Naive thymus-derived CD8-positive, alpha-beta T cell (primary cell): ENCODE results near the gene JAML. TPM values are rescaled to one million over a fixed set of nuclear protein-coding genes. Genes with fewer than 3 reads are reported as not detected.
A peak's percentile ranks its signal among the peaks of the same experiment; 100 is the strongest.

Experiments
- ATAC-seq, 2 donors: fragments of 150-1000 bp; cut with Tn5 transposase in 1 of 2; sonication (Bioruptor Pico), chemical (Tn5 transposase) in 1 of 2; 1 replicate in 1 of 2; 2 replicates in 1 of 2; pipeline ENCODE4 v1.10.0; 2021; ENCODE audit warnings: mild to moderate bottlenecking in 2 of 2, moderate library complexity in 2 of 2
- POLR2A ChIA-PET: fragments of 350-600 bp; sonication (Branson Sonifier 250); formaldehyde crosslinking; loops from one replicate; lab custom pipeline; 2021; ENCODE audit warnings: antibody characterized with exemption; lab: Charles Lee
- DNase-seq, 10 donors: peaks; one replicate each; pipeline versions ENCODE4 v3.0.0 to v3.0.0-alpha.2; 2020 to 2022
- H3K27ac Mint-ChIP-seq, 10 donors: one replicate each; pipeline ENCODE4 v1.8.0; 2020 to 2022; ENCODE audit warnings: mild to moderate bottlenecking in 10 of 10, mixed read lengths in 10 of 10, moderate library complexity in 4 of 10, inconsistent platforms in 1 of 10
- H3K27me3 Mint-ChIP-seq, 5 donors: one replicate each; pipeline ENCODE4 v1.8.0; 2021 to 2022; ENCODE audit warnings: mixed read lengths in 5 of 5
- H3K36me3 Mint-ChIP-seq, 3 donors: one replicate each; pipeline ENCODE4 v1.8.0; 2020 to 2022; ENCODE audit warnings: mixed read lengths in 3 of 3, mild to moderate bottlenecking in 2 of 3, inconsistent platforms in 1 of 3
- H3K4me1 Mint-ChIP-seq, 4 donors: one replicate each; pipeline ENCODE4 v1.8.0; 2021 to 2022; ENCODE audit warnings: mixed read lengths in 4 of 4
- H3K4me3 Mint-ChIP-seq, 10 donors: one replicate each; pipeline ENCODE4 v1.8.0; 2020 to 2022; ENCODE audit warnings: mild to moderate bottlenecking in 10 of 10, mixed read lengths in 10 of 10, moderate library complexity in 6 of 10, inconsistent platforms in 1 of 10
- H3K9me3 Mint-ChIP-seq, 9 donors: one replicate each; pipeline ENCODE4 v1.8.0; 2020 to 2022; ENCODE audit warnings: mixed read lengths in 9 of 9, mild to moderate bottlenecking in 3 of 9, inconsistent platforms in 1 of 9, moderate library complexity in 1 of 9
- polyA plus RNA-seq, 3 donors: library from polyadenylated mRNA; unstranded; fragments of 300-500 nt; fragmentation: Illumina TruSeq; gene quantifications; one replicate each; pipeline ENCODE4 v1.2.3, GENCODE V29; 2021
- total RNA-seq, 8 experiments: library from RNA in 2 of 8; stranded (reverse) in 2 of 8; gene quantifications; one replicate each; pipeline ENCODE4 v1.2.3 and lab custom pipeline; 2021 to 2026

JAML gene
- total and polyA plus RNA-seq, 5 experiments from 2014 or later: 120 to 195 (median 159) TPM

DNA sequence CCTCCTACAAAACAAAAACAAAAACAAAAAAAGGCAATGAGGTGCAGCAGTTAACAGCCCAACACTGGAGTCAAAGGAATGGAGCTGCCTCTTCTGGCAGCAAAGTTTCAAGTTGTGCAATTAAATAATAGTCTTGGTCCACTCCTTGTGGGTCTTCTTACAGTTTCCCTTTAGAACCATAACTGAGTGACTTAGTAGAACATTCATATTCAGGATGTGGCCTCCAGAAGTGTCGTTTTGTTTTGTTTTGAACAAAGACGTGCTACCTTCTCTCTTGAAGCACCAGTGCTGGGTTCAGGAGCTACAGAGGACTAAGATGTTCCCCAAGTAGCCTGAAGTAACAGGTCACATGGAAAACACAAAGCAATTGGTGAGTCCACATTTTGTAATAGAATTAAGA is 2.0 kb upstream of the JAML start:
- Mint-ChIP-seq H3K4me3 (peak overlapping the region in 9 of 10 donors; percentile 43 to 79 (median 73)), H3K36me3 (no peaks in the 10 kb centered on the region), H3K27me3 (no peaks in the 10 kb centered on the region), H3K9me3 (peaks cover 0 to 1% (median 0%) of the 10 kb centered on the region in 9 donors), H3K27ac (peak overlapping the region in 3 of 10 donors; percentile 92 to 96 (median 93)), H3K4me1 (peaks cover 16 to 33% (median 24%) of the 10 kb centered on the region in 4 donors)
- no peak for ATAC-seq
- DNase-seq: peak in 1 of 10 donors; percentile 29
- POLR2A ChIA-PET: interaction anchor here (0.6 to 4.6 kb wide), 16 partner anchors 13 to 352 kb away, joined by 3 to 60 read pairs (median 4); partner anchors contain the start of genes CD3D, CD3E, MPZL2 and MPZL3

- Mint-ChIP-seq H3K4me1 (peaks cover 21 to 36% (median 29%) of the 10 kb centered on the region in 4 donors), H3K36me3 (no peaks in the 10 kb centered on the region), H3K27me3 (no peaks in the 10 kb centered on the region), H3K27ac (peak overlapping the region in 3 of 10 donors; percentile 92 to 96 (median 93)), H3K4me3 (peak overlapping the region in 9 of 10 donors; percentile 43 to 79 (median 73)), H3K9me3 (peaks cover 0 to 1% (median 0%) of the 10 kb centered on the region in 9 donors)
- no peak for ATAC-seq
- DNase-seq: no peak
- POLR2A ChIA-PET: interaction anchor here (0.9 to 4.6 kb wide), 17 partner anchors 13 to 209 kb away, joined by 3 to 60 read pairs (median 4); partner anchors contain the start of genes CD3D, CD3E and MPZL3
Measured at GRCh38 chr11:118226296-118226695, 1.5 kb upstream of the JAML start.

DNA sequence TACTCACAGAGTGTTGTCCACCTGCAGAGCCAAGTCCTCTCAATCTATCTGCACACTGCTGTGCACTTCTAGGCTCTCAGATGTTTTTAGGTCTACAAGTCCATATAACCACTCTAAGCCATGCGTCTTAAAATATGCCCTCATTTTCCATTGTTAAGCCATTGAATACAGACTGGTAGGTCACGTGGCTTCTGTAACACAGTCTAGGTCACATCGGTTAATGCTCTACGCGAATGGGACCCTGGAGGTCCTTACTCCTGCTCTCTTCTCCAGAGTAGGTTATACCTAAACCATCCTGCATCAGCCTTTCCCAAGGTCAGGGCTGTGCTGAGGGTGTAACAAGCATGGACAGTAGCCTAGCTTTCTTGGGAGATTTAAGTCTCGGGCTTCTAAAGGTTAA is 819 bp downstream of the JAML start:
- peaks cover 0 to 9% (median 1%) of the 10 kb centered on the region in 3 donors for H3K36me3 Mint-ChIP-seq
- peak overlapping the region in 8 of 10 donors; percentile 87 to 95 (median 93) for H3K27ac Mint-ChIP-seq
- no peaks in the 10 kb centered on the region for H3K27me3 Mint-ChIP-seq
- DNase-seq (peak in 3 of 10 donors; percentile 25 to 42 (median 40)), ATAC-seq (peak; percentile 27 to 34)
- peak overlapping the region in 9 of 10 donors; percentile 83 to 98 (median 93) for H3K4me3 Mint-ChIP-seq
- no peaks in the 10 kb centered on the region for H3K9me3 Mint-ChIP-seq
- POLR2A ChIA-PET: interaction anchor here (0.6 to 4.6 kb wide), 26 partner anchors 10 to 689 kb away, joined by 3 to 60 read pairs (median 6); partner anchors contain the start of genes CD3D, CD3E, CD3G and MPZL3
- peaks cover 44 to 52% (median 50%) of the 10 kb centered on the region in 4 donors for H3K4me1 Mint-ChIP-seq

- peak overlapping the region in 8 of 10 donors; percentile 87 to 95 (median 93) for H3K27ac Mint-ChIP-seq
- peak overlapping the region in 9 of 10 donors; percentile 83 to 98 (median 93) for H3K4me3 Mint-ChIP-seq
- no peak for ATAC-seq
- H3K4me1 Mint-ChIP-seq: peaks cover 48 to 56% (median 53%) of the 10 kb centered on the region in 4 donors
- H3K36me3 Mint-ChIP-seq: peaks cover 0 to 12% (median 1%) of the 10 kb centered on the region in 3 donors
- no peaks in the 10 kb centered on the region for H3K27me3 Mint-ChIP-seq
- POLR2A ChIA-PET: interaction anchor here (0.6 to 4.6 kb wide), 14 partner anchors 10 to 176 kb away, joined by 3 to 60 read pairs (median 10); partner anchors contain the start of genes CD3D, CD3E, CD3G and MPZL3
- no peaks in the 10 kb centered on the region for H3K9me3 Mint-ChIP-seq
- peak in 1 of 10 donors; percentile 36 for DNase-seq
Measured at GRCh38 chr11:118223570-118223969, 1.2 kb downstream of the JAML start.

DNA sequence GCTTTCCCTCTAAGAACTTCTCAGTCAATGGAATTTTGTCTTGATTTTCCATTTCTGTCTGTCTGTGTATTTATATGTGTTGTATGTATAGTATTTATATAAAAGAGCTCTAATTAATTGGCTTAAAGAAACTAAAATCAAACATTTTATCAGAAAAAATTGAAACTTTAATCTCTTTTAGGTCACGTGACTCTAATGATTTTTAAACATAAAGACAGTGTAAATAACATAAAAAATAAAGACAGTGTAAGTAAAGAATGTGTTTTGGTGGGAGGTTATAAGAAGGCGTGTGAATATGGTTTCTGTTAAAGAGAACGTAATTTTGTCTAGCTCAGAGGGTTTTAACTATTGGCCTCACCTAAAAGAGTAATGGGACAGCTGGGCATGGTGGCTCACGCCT is 2.4 kb downstream of the JAML start:
- POLR2A ChIA-PET: interaction anchor here (1.5 to 4.6 kb wide), 5 partner anchors 13 to 29 kb away, joined by 4 to 34 read pairs (median 10); partner anchors contain the start of gene MPZL3
- H3K36me3 Mint-ChIP-seq: peaks cover 0 to 12% (median 1%) of the 10 kb centered on the region in 3 donors
- H3K9me3 Mint-ChIP-seq: no peaks in the 10 kb centered on the region
- no peaks in the 10 kb centered on the region for H3K27me3 Mint-ChIP-seq
- no peak for DNase-seq
- ATAC-seq: no peak
- H3K4me3 Mint-ChIP-seq: peak overlapping the region in 9 of 10 donors; percentile 83 to 95 (median 87)
- H3K27ac Mint-ChIP-seq: peak overlapping the region in 8 of 10 donors; percentile 87 to 96 (median 94)
- H3K4me1 Mint-ChIP-seq: peaks cover 54 to 67% (median 63%) of the 10 kb centered on the region in 4 donors

- H3K36me3 Mint-ChIP-seq: peaks cover 0 to 12% (median 1%) of the 10 kb centered on the region in 3 donors
Measured at GRCh38 chr11:118221419-118221818, 3.4 kb downstream of the JAML start.

GRCh38 chr11:118219732-118220131 is 5.1 kb downstream of the JAML start:
- no peak for ATAC-seq
- Mint-ChIP-seq H3K27me3 (no peaks in the 10 kb centered on the region), H3K4me3 (peak overlapping the region in 9 of 10 donors; percentile 61 to 95 (median 84)), H3K4me1 (peaks cover 60 to 94% (median 84%) of the 10 kb centered on the region in 4 donors), H3K9me3 (no peaks in the 10 kb centered on the region), H3K27ac (peak overlapping the region in 8 of 10 donors; percentile 87 to 96 (median 94)), H3K36me3 (peaks cover 0 to 12% (median 1%) of the 10 kb centered on the region in 3 donors)
- POLR2A ChIA-PET: interaction anchor here (0.6 to 2.6 kb wide), 6 partner anchors 8 to 526 kb away, joined by 3 to 9 read pairs (median 4); no protein-coding TSS in a partner anchor
- DNase-seq: no peak

More at GRCh38 chr11:118221419-118221818, 3.4 kb downstream of the JAML start:
- Mint-ChIP-seq H3K4me3 (peak overlapping the region in 9 of 10 donors; percentile 61 to 95 (median 84)), H3K27me3 (no peaks in the 10 kb centered on the region), H3K9me3 (no peaks in the 10 kb centered on the region), H3K4me1 (peaks cover 58 to 77% (median 73%) of the 10 kb centered on the region in 4 donors), H3K27ac (peak overlapping the region in 8 of 10 donors; percentile 87 to 96 (median 94))
- ATAC-seq (no peak), DNase-seq (no peak)
- POLR2A ChIA-PET: interaction anchor here (0.6 to 3.0 kb wide), 13 partner anchors 8 to 215 kb away, joined by 3 to 17 read pairs (median 4); partner anchors contain the start of genes KMT2A and UBE4A

DNA sequence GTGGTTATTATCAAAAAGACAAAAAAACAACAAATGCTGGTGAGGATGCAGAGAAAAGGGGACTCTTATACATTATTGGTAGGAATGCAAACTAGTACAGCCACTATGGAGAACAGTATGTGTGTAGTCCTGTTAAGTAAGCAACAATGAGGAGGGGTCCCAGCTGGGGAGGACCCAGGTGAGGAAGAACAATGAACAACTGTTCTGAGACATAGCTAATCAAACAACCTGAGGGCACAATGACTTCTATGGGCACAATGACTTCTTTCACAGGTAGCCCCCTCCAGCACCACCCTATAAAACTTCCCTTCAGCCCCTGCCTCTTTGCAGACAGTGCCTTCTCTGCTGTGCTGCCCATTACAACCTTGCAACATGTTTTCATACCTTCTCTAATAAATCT is 5.6 kb downstream of the JAML start:
- H3K27ac Mint-ChIP-seq: peak overlapping the region in 8 of 10 donors; percentile 87 to 96 (median 94)
- DNase-seq (no peak), ATAC-seq (no peak)
- H3K36me3 Mint-ChIP-seq: peaks cover 0 to 12% (median 1%) of the 10 kb centered on the region in 3 donors
- H3K4me1 Mint-ChIP-seq: peaks cover 63 to 99% (median 88%) of the 10 kb centered on the region in 4 donors
- H3K4me3 Mint-ChIP-seq: peak overlapping the region in 9 of 10 donors; percentile 61 to 95 (median 84)
- POLR2A ChIA-PET: interaction anchor here (0.6 to 2.6 kb wide), 6 partner anchors 17 to 526 kb away, joined by 3 to 9 read pairs (median 4); partner anchors contain the start of gene MPZL3
- no peaks in the 10 kb centered on the region for H3K9me3 Mint-ChIP-seq
- H3K27me3 Mint-ChIP-seq: no peaks in the 10 kb centered on the region

DNA sequence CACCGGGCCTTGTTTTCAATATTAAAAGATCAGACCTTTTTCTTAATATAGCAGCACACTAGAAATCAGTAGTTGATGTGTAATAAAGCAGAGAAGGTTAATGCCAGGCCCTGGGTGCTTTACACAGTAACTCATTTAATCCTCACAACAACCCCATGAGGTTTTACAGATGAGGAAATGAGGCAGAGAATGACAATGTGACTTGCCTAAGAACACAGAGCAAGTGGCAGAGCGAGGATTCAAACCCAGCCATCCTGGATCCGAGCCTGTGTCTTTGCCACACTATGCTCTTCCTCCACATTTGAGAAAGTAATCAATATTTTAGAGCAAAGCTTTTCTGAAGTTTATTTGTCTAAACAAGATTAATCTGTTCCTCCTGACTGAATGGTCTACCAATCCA is 7.2 kb downstream of the JAML start:
- DNase-seq: no peak
- Mint-ChIP-seq H3K27me3 (no peaks in the 10 kb centered on the region), H3K27ac (peak overlapping the region in 8 of 10 donors; percentile 87 to 96 (median 94))

DNA sequence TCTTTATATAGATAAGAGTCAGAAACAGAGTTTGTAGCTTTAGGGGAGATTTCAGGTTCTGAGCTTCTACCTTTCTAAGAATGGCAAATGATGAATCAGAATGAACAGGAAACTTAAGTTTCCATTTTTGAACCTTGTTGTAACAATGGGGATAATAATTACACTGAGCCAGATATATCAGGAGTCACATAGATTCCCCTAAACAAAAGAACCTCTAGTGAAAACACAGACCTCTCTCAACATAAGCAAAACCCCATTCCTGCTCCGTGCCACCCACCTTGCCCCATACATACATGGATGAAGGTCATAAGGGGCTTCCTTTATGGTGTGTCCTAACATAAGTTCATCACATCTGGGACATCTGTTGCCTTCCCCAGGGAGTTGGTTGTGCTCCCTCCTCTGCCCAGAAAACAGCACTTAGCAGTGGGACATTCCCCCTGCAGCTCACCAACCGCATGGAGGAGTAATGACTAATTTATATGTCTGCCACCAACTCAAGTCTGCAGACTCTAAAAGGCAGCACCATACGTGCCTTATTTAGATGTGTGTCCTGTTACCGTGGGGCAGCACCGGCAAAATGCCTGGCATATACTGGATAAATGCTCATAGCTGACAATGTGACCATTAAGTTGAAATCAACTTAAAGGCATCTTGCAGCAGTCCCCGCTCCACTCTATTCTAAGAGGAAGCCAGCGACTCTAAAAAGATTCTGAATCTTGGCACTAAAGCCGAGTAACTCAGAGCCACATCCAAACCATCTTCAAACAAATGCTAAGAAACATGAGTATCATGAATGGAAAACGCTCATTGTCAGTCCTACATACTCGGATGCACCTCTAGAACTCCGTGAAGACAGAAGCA is 8.0 kb downstream of the JAML start:
- Mint-ChIP-seq H3K36me3 (peaks cover 5 to 36% (median 12%) of the 10 kb centered on the region in 3 donors), H3K27ac (peak overlapping the region in 8 of 10 donors; percentile 87 to 96 (median 94)), H3K9me3 (no peaks in the 10 kb centered on the region), H3K4me3 (peak overlapping the region in 9 of 10 donors; percentile 74 to 90 (median 86)), H3K4me1 (peaks cover 72 to 100% (median 98%) of the 10 kb centered on the region in 4 donors), H3K27me3 (no peaks in the 10 kb centered on the region)
- POLR2A ChIA-PET: interaction anchor here (0.8 to 6.4 kb wide), 10 partner anchors 9 to 142 kb away, joined by 3 to 60 read pairs (median 7); partner anchors contain the start of genes CD3D, JAML, MPZL3 and UBE4A
- ATAC-seq: peak; percentile 52 to 57
- DNase-seq: peak in 1 of 10 donors; percentile 21

More for the DNA sequence above, 7.2 kb downstream of the JAML start:
- ATAC-seq: peak; percentile 43 to 57
- Mint-ChIP-seq H3K4me3 (peak overlapping the region in 9 of 10 donors; percentile 74 to 90 (median 86)), H3K9me3 (no peaks in the 10 kb centered on the region), H3K36me3 (peaks cover 5 to 29% (median 7%) of the 10 kb centered on the region in 3 donors), H3K4me1 (peaks cover 69 to 100% (median 98%) of the 10 kb centered on the region in 4 donors)
- POLR2A ChIA-PET: interaction anchor here (1.1 to 3.4 kb wide), 6 partner anchors 15 to 125 kb away, joined by 3 to 14 read pairs (median 6); partner anchors contain the start of genes CD3D and MPZL2

GRCh38 chr11:118215765-118216164 is 9.0 kb downstream of the JAML start:
- DNase-seq (no peak), ATAC-seq (no peak)
- Mint-ChIP-seq H3K9me3 (no peaks in the 10 kb centered on the region), H3K4me3 (peak overlapping the region in 9 of 10 donors; percentile 50 to 90 (median 84)), H3K27ac (peak overlapping the region in 9 of 10 donors; percentile 87 to 96 (median 94)), H3K36me3 (peaks cover 5 to 47% (median 16%) of the 10 kb centered on the region in 3 donors), H3K27me3 (no peaks in the 10 kb centered on the region), H3K4me1 (peaks cover 69 to 98% (median 94%) of the 10 kb centered on the region in 4 donors)
- POLR2A ChIA-PET: interaction anchor here (1.0 to 6.4 kb wide), 8 partner anchors 10 to 143 kb away, joined by 3 to 60 read pairs (median 7); partner anchors contain the start of genes JAML, MPZL3 and UBE4A
